Smooth muscle cell of the brain vasculature (primary cell): ENCODE measurements around the gene NLN.

ENCODE experiments used
- DNase-seq: peaks from one replicate; pipeline ENCODE4 v3.0.0-alpha.2; 2012; ENCODE audit warnings: low read depth, low spot score

NLN gene

DNA sequence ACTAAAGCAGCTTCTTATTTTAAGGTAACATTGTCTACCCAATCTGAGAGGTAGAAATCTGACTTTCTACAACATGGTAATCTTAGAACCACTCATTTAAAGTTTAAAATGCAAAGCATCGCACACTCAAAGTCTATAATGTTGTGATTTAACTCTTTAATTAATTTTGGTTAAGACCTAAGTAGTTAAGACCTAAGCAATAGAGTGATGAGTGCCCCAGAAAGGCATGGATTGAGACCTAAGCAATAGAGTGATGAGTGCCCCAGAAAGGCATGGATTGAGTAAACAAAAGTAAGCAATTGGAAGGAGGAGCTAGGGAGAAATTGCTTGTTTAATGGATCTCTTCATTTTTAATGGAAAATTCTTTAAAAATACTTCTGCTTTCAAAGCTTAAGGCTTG, 86.8 kb downstream of the NLN start:
- DNase-seq: no peak

DNA sequence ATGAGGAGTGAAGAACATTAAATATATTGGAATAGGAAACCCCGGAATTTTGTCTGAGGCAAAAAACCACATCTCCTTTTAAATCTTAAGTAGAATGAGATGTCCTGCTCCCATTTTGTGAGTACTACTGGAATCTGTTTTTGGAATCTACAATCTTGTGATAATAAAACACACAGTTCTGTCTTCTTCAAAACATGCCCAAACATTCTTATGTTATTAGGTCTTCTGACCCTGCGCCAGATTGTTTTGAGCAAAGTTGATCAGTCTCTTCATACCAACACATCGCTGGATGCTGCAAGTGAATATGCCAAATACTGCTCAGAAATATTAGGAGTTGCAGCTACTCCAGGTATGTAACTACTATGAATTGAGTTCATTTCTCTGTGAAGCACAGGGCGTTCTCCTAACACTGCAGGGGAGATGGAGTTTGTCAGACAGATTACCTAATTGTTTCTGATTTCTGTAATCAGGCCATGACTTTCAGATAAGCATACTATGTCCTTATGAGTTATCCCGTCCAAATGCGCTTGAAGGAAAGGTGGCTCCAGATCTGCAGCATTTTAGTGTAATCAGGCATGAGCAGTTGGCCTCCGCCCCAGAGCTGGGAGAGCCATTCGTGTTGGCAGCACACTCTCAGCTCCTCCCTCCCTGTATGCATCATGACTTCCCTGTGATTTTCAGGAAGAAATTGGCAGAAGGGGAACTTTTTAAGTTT, 88.0 kb downstream of the NLN start:
- no peak for DNase-seq

DNA sequence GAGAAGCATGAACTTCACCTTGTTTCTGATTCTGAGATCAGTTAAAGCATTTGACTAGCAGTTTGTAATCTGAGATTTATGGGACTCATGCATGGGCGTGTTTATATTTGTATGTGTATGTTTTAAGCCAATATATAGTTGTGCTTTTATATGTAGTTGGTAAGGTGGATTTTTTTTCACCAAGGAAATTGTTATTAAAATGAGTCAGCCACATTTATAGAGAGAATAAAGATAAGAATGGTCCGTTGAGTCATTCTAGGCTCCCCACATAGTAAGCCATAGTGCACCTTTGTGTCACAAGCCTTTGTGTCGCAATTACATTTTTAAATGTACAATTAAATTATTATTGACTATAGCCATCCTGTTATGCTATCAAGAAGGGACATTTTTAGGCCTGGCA, 89.0 kb downstream of the NLN start:
- DNase-seq: no peak

DNA sequence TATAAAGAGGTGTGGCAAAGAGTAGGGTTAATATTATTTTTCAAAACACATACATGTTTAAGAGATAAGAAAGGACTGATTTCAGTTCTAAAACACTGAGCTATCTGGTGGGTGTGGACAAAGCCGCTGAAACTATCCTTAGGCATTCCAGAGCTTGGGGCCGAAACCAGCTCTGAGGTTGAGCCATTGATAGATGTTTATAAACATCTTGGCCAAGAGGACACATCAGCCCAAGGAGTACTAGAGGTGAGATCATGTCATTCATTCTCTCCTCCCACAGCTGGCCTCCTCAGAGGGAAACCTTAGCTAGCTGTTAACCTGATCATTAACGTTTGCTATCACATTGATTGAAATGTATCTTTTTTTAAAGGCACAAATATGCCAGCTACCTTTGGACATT, 89.9 kb downstream of the NLN start:
- DNase-seq: no peak

DNA sequence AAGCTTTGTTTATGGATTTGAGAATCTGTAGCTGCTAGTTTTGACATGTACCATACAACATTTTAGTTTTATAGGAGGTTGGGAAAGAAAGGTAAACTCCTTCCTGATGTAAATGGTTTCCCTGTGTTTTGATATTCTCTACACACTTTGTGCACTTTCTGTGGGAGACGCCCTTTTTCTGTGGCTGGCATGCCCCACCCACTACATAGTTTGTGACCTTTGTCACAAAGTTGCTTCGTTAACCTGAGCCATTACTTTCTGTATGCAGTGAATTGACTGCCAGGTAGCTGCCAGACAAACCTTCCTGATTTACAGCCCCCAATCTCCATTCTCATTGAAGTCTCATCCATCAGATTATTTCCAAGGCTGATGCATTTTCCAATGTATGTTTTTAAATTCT, 90.6 kb downstream of the NLN start:
- no peak for DNase-seq

DNA sequence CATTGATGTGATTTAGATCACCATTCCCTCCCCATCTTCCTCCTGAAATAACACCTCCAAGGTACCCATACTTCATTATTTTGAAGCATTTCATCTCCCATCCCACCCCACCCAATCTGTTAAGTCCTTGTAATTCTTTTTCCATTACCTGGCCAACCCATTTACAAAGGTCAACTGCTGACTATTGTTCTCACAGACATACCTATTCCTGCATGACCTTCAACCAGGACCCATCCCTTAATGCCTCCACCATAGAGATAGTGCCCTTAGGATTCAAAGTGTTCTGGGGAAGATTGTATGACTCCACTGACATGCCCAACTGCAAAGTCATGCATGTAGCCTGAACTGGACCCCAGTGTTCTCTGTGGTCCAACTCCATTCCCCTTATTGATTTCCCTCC, 91.2 kb downstream of the NLN start:
- DNase-seq: no peak

DNA sequence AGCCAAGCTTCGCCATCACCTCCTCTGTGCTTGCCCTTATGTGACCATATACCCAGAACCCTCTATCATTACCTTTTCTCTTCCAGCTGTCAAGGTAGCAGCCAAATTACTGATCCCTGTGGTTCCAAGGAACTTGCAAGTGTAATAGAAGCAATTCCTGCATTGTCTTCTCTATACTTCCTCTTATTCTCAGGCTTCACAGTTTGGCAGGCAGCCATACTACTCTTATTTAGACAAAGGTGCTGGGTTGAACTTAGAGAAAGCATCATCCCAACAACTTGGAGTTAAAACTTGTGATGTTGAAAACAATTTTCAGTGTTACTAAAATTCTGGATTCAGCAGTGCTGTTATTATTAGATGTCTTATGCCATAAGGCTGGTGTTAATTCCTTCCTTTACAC, 93.2 kb downstream of the NLN start:
- no peak for DNase-seq

DNA sequence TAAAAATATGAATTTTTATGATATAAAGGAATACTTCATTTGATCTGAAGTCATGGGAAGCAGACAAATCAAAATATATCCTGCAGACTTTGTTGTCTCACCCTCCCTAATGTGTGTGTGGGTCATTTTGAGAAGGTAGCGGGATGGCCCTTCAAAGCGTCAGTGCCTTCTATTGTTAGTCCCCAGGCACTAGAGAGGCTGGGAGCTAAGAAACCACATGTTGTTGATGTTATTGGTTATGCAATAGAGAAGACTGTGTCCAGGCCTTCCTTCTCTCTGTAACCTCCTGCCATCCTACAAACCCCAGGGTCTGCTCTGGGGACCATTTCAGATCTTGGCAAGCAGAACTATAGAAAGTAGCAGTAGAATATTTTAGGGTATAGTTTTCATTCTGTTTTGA, 94.7 kb downstream of the NLN start:
- no peak for DNase-seq

DNA sequence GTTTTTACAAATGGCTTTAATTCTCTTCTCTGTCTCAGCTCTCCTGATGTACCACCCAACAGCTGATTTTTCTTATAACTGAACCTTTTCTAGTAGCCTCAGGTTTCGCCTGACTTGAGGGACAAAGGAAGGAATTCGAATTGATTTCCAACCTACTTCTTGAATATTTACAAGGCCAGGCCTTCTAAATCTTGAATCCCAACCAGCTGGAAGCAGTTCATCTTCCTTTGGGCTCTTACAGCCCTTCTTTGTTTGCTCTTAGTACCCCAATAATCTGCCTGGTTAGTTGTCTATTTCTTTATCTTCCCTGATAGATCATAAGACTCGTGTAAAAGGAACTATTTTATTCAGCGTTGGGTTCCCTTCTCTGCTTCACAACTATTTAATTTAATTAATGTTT, 95.9 kb downstream of the NLN start:
- no peak for DNase-seq

DNA sequence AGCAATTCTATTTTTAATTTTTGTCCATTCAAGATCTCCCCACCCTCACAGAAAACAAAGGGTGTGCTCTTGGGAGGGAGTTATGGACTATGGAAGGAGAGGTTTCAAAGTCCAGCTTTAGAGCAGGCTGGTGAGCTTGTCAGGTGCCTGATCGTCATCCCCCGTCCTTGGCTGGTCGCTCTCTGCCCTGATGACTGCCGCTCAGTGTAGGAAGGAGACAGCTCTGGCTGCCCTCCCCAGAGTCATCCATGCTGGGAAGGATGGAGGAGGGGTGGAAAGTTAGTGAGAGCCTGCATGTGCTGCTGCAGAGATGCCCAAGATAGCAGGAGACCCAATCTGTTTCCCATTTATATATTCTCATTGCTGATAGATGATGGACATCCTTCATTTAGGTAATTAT, 96.6 kb downstream of the NLN start:
- no peak for DNase-seq

DNA sequence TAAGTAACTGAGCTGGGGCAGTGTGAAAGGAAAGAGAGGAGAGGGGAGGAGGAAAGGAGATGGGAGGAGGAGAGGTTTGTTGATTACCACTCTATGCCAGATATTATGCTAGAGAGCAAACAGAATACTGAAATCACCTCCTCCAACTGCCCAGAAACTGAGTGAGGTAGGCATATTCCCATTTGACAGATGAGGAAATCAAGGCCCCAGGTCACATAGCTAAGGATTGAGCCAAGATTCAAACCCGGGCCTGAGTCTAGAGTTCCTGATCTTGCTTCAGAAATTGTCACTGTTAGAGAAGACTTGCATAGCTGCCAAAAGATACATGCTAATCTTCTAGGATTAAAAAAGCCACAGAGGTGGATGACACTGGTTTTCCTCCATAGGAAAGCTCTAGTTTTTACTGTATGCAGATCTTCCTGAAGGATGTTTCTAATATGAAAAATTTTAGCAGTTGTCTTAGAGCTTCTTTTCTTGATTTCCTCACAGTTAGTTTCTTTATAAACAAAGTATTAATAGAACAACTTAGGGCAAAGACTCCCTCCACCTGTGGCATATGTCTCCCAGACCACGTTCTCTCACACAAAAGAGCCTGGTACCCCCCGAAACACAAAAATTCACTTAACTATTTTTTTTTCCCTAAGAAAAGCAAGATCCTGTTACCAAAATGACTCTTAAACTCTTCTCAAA, 97.4 kb downstream of the NLN start:
- no peak for DNase-seq

DNA sequence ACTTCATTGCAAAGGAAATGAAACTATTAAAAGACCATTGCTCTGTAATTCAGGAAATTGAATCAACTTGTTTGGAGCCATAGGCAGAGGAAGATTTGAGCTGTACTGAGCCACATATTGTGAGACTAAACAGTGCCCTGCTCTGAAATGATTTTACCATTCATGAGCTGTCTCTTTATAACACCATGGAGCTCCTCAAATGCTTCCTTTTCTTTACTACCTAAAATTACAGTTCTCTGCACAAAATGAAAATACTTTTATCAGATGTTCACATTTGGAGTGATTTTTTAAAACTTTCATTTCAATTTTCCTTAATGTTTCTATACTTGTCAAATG, 97.9 kb downstream of the NLN start:
- no peak for DNase-seq

DNA sequence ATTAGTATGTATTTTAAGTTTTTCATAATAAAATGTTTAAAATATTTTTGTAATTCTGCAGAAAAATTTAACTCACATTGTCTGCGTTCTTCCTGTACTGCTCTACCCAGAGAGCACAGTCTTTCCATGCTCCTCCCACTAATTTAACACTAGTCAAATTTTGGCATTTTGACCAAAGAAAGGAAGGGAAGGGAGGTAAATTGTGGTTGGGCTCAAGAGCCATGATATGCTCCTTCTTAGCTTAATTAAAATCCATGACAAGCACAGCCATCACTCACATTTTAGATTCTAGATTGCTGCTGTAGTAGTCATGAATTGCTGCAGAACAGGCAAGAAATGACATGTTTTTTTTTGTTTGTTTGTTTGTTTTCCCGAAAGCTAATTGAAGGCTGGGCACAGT, 98.4 kb downstream of the NLN start:
- no peak for DNase-seq

DNA sequence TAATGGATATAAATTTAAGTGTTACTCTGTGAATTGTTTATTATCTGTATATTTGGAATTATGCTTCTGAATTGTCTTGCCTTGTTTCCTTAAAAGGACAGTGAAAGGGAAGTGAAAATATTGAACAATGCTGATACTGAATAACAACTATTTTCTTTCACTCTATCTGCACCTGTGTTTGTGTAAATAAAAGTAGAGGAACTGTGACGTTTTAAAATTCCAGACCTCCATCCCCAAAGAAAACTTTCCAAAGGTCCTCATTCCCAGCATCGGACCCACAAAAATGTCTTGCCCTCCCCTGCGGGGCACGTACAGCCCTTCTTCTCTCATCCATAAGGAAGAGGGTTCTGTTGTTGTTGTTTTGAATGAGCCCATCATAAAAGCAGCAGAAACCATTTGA, 100.0 kb downstream of the NLN start:
- no peak for DNase-seq

DNA sequence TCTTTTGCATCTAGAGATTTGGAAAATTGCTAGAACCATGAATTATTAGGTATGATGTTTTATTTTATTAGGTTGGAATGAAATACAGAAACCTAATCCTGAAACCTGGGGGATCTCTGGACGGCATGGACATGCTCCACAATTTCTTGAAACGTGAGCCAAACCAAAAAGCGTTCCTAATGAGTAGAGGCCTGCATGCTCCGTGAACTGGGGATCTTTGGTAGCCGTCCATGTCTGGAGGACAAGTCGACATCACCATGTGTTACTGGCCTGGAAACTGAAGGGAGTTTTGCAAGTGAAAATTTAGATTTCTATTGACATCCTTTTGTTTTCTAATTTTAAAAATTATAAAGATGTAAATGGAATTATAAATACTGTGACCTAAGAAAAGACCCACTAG, 100.7 kb downstream of the NLN start:
- DNase-seq: no peak

DNA sequence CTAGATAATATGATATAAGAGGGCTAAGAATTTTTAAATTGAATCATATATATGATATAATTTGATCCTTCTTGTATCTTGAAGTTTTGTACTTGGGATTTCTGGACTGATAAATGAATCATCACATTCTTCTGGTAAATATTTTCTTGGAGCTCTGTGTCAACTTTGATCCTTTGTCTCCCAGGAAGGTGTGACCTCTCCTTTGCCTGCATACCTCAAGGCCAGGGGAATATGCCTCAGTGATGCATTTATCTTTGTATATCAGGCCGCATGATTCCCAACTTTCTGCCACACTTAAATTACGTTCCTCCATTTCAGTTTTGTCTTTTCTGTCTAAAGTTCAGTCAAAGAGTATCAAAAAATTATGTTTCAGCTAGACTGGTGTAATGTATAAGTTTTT, 101.2 kb downstream of the NLN start:
- no peak for DNase-seq

DNA sequence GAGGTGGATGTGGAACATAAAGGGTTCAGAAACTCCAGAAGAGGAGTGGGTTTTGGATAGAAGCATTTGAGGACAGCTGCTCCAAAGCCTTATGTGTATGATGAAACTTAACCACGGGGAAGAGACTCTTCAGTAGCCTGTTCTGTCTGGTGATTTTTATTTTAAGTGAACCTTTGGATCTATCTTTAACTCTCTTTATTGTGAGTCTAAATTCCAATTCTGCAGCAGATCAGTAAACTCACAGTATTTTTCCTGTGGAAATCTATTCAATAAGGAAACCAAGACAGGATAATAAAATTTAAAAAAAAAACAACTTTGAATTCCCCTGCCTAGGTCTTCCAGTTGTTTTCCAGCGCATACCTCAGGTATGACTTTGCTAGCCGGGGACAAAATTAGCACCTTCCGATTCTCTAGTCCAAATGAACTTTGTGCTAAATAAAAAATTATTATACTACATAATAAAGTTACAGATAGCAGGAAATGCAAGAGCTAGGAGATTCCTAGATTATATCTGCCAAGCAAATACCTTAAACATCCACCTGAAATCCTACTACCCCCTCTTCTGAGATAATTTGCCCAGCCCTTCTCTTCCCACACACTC, 101.9 kb downstream of the NLN start:
- DNase-seq: no peak

DNA sequence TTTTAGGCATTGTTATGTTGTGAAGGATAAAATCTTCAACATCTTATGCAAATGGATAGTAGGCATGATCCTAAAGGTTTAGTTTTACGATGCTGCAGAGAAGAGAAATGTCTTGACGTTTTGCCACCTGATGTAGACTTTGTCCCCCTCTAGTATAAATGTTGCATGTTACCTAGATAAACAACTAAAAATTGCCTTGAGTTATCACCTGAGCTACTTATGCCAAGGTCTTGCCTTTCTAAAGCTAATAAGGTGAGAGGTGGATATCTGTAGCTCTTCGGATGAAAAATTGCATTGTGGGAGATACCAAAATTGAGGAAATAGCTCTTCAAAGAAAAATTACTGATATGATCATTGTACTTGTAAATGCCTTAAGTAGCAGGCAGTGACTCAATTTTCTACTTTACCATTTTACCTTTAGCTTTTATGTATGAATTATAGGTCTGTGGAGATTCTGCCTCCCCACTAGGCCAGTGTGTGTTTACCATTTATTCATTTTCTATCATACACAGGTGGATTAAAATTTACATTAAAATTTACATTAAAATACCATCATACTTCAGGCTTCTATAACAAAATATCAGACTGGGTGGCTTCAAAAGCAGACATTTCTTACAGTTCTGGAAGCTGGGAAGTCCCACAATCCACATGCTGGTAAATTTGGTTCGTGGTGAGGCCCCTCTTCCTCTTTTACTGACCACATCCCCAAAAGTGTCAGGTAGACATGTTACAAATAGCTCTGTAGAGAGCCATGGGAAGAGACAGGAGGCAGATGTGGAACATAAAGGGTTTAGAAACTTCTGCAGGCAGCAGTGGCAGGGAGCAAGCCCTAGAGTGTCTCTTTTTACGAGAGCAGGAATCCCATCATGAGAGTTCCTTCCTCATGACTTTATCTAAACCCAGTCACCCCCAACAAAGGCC, 103.7 kb downstream of the NLN start:
- DNase-seq: no peak

DNA sequence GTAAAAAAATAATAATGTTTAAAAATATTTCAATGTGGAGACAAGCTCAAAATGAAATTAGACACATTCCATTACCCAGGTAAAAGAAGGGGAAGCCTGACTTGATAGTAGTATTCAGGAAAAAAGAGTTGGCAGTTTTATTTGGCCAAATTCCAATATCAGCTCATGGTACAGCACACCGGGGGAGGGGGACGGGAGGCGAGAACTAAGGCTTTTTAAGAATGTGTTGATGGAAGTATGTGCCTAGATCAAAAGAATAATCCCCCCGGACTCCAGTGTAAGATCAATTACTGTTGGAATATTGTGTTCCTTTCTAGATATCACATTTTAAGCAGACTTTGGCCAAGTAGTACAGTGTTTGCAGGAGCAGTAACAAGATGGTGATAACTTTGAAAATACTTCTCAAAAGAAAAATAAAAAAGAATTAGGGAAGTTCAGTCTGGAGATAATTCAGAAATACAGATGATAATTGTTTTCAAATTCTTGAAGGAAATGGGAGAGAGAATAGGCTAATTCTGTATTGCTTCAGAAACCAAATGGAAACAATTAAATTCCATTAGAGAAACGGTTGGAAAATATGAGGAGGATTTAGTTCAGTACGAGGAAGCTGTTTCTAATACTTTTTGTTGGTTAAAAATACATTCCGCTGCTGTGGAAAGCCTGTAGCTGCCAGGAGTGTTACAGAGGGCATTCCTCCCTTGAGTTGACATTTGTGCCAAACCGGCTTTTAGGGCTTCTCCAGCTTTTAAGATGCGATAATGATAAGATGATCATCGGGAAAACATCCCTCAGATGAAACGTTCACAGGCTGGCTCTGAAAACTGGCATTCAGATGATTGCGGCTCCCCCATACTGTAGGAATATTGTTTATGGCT, 106.3 kb downstream of the NLN start:
- DNase-seq: no peak

DNA sequence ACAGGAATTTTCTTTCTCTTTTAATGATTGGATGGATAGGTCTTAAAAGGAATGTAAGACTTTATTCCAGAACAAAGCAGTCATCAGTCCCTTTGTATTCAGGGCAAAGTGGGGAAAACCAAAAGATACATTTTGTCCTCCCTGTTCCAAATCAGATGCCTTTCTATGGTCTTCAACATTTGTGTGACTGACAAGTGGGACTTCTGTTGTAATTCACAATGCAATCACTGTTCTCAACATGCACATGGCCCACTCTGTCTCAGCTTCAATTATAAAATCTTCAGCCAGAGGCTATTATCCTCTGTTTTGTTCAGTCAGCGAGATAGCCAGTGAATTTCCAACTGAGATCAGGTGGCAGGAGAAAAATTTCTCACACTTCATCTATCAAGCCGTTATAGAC, 108.9 kb downstream of the NLN start:
- no peak for DNase-seq

DNA sequence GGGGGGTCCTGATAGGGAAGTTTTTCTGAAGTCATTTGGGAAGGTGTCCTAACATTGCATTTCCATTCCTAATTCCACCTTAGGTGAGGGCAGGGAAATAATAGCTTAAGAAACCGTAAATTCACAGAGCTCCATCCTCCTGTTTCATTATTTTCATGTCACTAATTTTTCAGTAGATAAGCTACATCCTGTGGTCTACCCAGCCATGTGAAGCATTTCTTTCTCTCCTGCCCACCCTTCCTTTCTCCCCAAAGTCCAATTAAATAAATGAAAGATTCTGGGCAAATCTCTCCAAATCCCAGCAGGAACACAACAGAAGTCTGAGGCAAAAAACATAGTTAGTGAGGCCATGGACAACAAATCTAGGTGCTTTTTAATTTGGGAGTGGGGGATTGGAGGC, 109.3 kb downstream of the NLN start:
- no peak for DNase-seq
